ELR (cell line): ENCODE data around the gene SMIM29.

Experiments used
- DNase-seq: peaks from one replicate; pipeline ENCODE4 v3.0.0-alpha.2; 2015; ENCODE audit warnings: low read depth

SMIM29 gene

GRCh38 chr6:34240329-34241248 is 8.2 kb downstream of the SMIM29 start:
- DNase-seq: peak; percentile 10

- no peak for DNase-seq
Measured at GRCh38 chr6:34239893-34240292, 8.9 kb downstream of the SMIM29 start.

- peak; percentile 40 for DNase-seq
Measured at GRCh38 chr6:34239500-34239825, 9.3 kb downstream of the SMIM29 start.

- peak; percentile 52 for DNase-seq
Measured at GRCh38 chr6:34238585-34239499, 10.0 kb downstream of the SMIM29 start.

- DNase-seq: peak; percentile 80
Measured at GRCh38 chr6:34237722-34238584, 10.9 kb downstream of the SMIM29 start.

GRCh38 chr6:34237316-34237721 is 11.5 kb downstream of the SMIM29 start:
- DNase-seq: peak; percentile 37

GRCh38 chr6:34236443-34237315 is 12.1 kb downstream of the SMIM29 start, which contains the start of gene HMGA1:
Gene HMGA1 (plus strand): TSS chr6:34236873. CDS start chr6:34240781, 3,908 bp downstream.
- DNase-seq: peak; percentile 96

- peak; percentile 58 for DNase-seq
Measured at GRCh38 chr6:34236131-34236442, 12.7 kb downstream of the SMIM29 start.

- peak; percentile 98 for DNase-seq
Measured at GRCh38 chr6:34235307-34236130, 13.3 kb downstream of the SMIM29 start.

- DNase-seq: no peak
Measured at GRCh38 chr6:34234667-34235306, 14.0 kb downstream of the SMIM29 start.

- no peak for DNase-seq
Measured at GRCh38 chr6:34233867-34234266, 14.9 kb downstream of the SMIM29 start.

GRCh38 chr6:34232901-34233300 is 15.9 kb downstream of the SMIM29 start:
- DNase-seq: no peak

GRCh38 chr6:34231566-34232336 is 17.1 kb downstream of the SMIM29 start:
- DNase-seq: no peak

GRCh38 chr6:34230653-34231371 is 18.0 kb downstream of the SMIM29 start:
- peak; percentile 51 for DNase-seq

- DNase-seq: no peak
Measured at GRCh38 chr6:34229877-34230276, 18.9 kb downstream of the SMIM29 start.

GRCh38 chr6:34227761-34228421 is 20.9 kb downstream of the SMIM29 start:
- no peak for DNase-seq
